SU-DHL-6 (cell line): ENCODE measurements around the gene FBXL13.

Experiments used
- EZH2phosphoT487 ChIP-seq: fragments of 200-600 bp; sonication (generic), shearing (Covaris generic); conservative IDR thresholded peaks from 2 replicates; pipeline ENCODE4 v1.6.1; 2018; ENCODE audit warnings: mild to moderate bottlenecking, antibody characterized with exemption, low read length, moderate library complexity, mixed read lengths
- TF ChIP-seq, protein P1 (sequence below): fragments of 200-600 bp; sonication (generic); IDR thresholded peaks from one replicate; pipeline ENCODE4 v1.5.1; 2017; ENCODE audit warnings: antibody characterized with exemption, mild to moderate bottlenecking, low read length, moderate library complexity; ENCODE audit not compliant: insufficient read depth, poor library complexity, severe bottlenecking

DNA sequence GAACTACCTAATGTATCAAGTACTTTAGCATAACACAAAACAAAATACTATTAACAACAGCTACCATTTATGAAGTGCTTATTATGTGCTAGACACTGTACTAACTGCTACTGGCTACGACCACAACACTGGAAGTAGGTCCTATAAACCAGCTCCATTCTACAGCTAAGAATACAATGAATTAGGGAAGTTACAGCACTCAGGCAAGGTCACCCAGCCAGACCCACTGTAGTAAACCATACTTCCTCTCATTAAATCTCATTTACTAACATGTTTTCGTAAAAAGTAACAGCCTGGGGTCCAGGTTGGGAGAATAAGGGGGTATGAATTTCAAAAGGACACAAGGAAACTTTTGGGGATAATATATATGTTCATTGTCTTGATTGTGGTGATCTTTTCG lies 48.9 kb upstream of the FBXL13 start:
- TF ChIP-seq, protein P1, sequence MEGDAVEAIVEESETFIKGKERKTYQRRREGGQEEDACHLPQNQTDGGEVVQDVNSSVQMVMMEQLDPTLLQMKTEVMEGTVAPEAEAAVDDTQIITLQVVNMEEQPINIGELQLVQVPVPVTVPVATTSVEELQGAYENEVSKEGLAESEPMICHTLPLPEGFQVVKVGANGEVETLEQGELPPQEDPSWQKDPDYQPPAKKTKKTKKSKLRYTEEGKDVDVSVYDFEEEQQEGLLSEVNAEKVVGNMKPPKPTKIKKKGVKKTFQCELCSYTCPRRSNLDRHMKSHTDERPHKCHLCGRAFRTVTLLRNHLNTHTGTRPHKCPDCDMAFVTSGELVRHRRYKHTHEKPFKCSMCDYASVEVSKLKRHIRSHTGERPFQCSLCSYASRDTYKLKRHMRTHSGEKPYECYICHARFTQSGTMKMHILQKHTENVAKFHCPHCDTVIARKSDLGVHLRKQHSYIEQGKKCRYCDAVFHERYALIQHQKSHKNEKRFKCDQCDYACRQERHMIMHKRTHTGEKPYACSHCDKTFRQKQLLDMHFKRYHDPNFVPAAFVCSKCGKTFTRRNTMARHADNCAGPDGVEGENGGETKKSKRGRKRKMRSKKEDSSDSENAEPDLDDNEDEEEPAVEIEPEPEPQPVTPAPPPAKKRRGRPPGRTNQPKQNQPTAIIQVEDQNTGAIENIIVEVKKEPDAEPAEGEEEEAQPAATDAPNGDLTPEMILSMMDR: no peak
- TF ChIP-seq EZH2phosphoT487: no peak
